Adipose tissue (tissue), 3 donors: Measurements from ENCODE around the gene DDIAS. TPM values are rescaled to one million over a fixed set of nuclear protein-coding genes. Genes with fewer than 3 reads are reported as not detected.
"Not testable (repeated sequence)": the region's sequence is repeated elsewhere in the genome, so short reads cannot be mapped to it uniquely, and the experiment has no call there.

Source experiments
- H3K27ac ChIP-seq: one replicate; pipeline ENCODE4 v1.5.1; 2013; ENCODE audit warnings: low read depth, low read length
- whole genome bisulfite sequencing, 3 donors: extraction: QIAGEN DNeasy Blood & Tissue Kit; methylation state at CpG; one replicate each; pipeline ENCODE4 v1.1.7; 2013; 5-methylcytosine and 5-hydroxymethylcytosine counted together
- polyA plus RNA-seq, 3 donors: library from polyadenylated mRNA; stranded (reverse); fragments of 200-250 nt; gene quantifications; one replicate each; pipeline ENCODE4 v1.2.3, GENCODE V29; 2013
- donor health status: healthy with polysubstance abuse.
- donor health status: Bipolar disorder and iron deficiency.
- donor health status: healthy.

DDIAS gene
- polyA plus RNA-seq, 3 donors, result 0.34 to 0.39 (median 0.37) TPM

GRCh38 chr11:82945682-82946081, 44.1 kb downstream of the DDIAS start:
- H3K27ac ChIP-seq, result no peak overlapping the region

- H3K27ac ChIP-seq, result no peak overlapping the region
These were observed 47.8 kb downstream of the DDIAS start for GRCh38 chr11:82949352-82949751.

- WGBS, 3 donors, result 94 to 100% (median 97%) methylated on average over 2 of the region's 2 CpGs
- H3K27ac ChIP-seq, result not testable (repeated sequence)
These were observed 49.0 kb downstream of the DDIAS start for GRCh38 chr11:82950502-82950901.

- WGBS, 3 donors, result 59 to 71% (median 69%) methylated on average over 9 of the region's 9 CpGs
- not testable (repeated sequence) for H3K27ac ChIP-seq
These were observed 54.4 kb downstream of the DDIAS start for GRCh38 chr11:82955736-82956453.

GRCh38 chr11:82959987-82960778, 58.6 kb downstream of the DDIAS start:
- no peak overlapping the region for H3K27ac ChIP-seq
- WGBS, 3 donors, result 63 to 70% (median 68%) methylated on average over 5 of the region's 5 CpGs

- no peak overlapping the region for H3K27ac ChIP-seq
These were observed 59.2 kb downstream of the DDIAS start for GRCh38 chr11:82960779-82961143.

GRCh38 chr11:82962021-82962420, 60.5 kb downstream of the DDIAS start:
- not testable (repeated sequence) for H3K27ac ChIP-seq

More at GRCh38 chr11:82960779-82961143, 59.2 kb downstream of the DDIAS start:
- WGBS, 3 donors, result 57 to 87% (median 83%) methylated on average over 2 of the region's 2 CpGs

- no peak overlapping the region for H3K27ac ChIP-seq
- 80 to 92% (median 85%) methylated on average over 4 of the region's 4 CpGs for WGBS, 3 donors
These were observed 65.8 kb downstream of the DDIAS start for GRCh38 chr11:82967381-82967780.

- no peak overlapping the region for H3K27ac ChIP-seq
- 87 to 93% (median 88%) methylated on average over 4 of the region's 4 CpGs for WGBS, 3 donors
These were observed 68.3 kb downstream of the DDIAS start for GRCh38 chr11:82969811-82970210.

GRCh38 chr11:82970507-82971083, 69.1 kb downstream of the DDIAS start:
- H3K27ac ChIP-seq, result not testable (repeated sequence)
- whole genome bisulfite sequencing, 3 donors, result 83 to 92% (median 87%) methylated on average over 42 to 60 of the region's 60 CpGs

- H3K27ac ChIP-seq, result not testable (repeated sequence)
- 68 to 89% (median 74%) methylated on average over 8 of the region's 8 CpGs for WGBS, 3 donors
These were observed 70.0 kb downstream of the DDIAS start for GRCh38 chr11:82971519-82971946.

GRCh38 chr11:82972103-82972502, 70.6 kb downstream of the DDIAS start:
- no peak overlapping the region for H3K27ac ChIP-seq
- 71 to 75% (median 74%) methylated on average over 1 of the region's 1 CpG for WGBS, 3 donors

GRCh38 chr11:82974135-82974534, 72.6 kb downstream of the DDIAS start:
- WGBS, 3 donors, result 79 to 90% (median 90%) methylated on average over 2 of the region's 2 CpGs
- no peak overlapping the region for H3K27ac ChIP-seq

- WGBS, 3 donors, result 63 to 88% (median 84%) methylated on average over 2 of the region's 2 CpGs
- no peak overlapping the region for H3K27ac ChIP-seq
These were observed 73.3 kb downstream of the DDIAS start for GRCh38 chr11:82974851-82975250.

GRCh38 chr11:82975882-82976281, 74.3 kb downstream of the DDIAS start:
- H3K27ac ChIP-seq, result no peak overlapping the region

- no peak overlapping the region for H3K27ac ChIP-seq
These were observed 75.2 kb downstream of the DDIAS start for GRCh38 chr11:82976786-82977185.

- WGBS, 3 donors, result 85 to 92% (median 87%) methylated on average over 6 of the region's 6 CpGs
- no peak overlapping the region for H3K27ac ChIP-seq
These were observed 77.0 kb downstream of the DDIAS start for GRCh38 chr11:82978422-82979099.

GRCh38 chr11:82979824-82980223, 78.3 kb downstream of the DDIAS start:
- no peak overlapping the region for H3K27ac ChIP-seq

- no peak overlapping the region for H3K27ac ChIP-seq
These were observed 78.8 kb downstream of the DDIAS start for GRCh38 chr11:82980292-82980691.
